NCI-H526 treated with DMSO at 0.1 percent for 48 hours (cell line): ENCODE measurements around the gene DPF3.

ENCODE experiments used
- DNase-seq: peaks from one replicate; lab custom pipeline; 2025; lab: John Stamatoyannopoulos, UW

DPF3 gene

GRCh38 chr14:72839753-72840607 is 53.9 kb downstream of the DPF3 start:
- DNase-seq = no peak

- DNase-seq = no peak
Measured at GRCh38 chr14:72839351-72839750, 54.5 kb downstream of the DPF3 start.

GRCh38 chr14:72836085-72836484 is 57.8 kb downstream of the DPF3 start:
- DNase-seq = no peak

- no peak for DNase-seq
Measured at GRCh38 chr14:72833174-72833573, 60.7 kb downstream of the DPF3 start.

GRCh38 chr14:72830786-72831594 is 62.9 kb downstream of the DPF3 start:
- no peak for DNase-seq

- DNase-seq = no peak
Measured at GRCh38 chr14:72830356-72830755, 63.5 kb downstream of the DPF3 start.

- DNase-seq = no peak
Measured at GRCh38 chr14:72828604-72829003, 65.3 kb downstream of the DPF3 start.

- DNase-seq = no peak
Measured at GRCh38 chr14:72826039-72826438, 67.9 kb downstream of the DPF3 start.

GRCh38 chr14:72825486-72825885 is 68.4 kb downstream of the DPF3 start:
- DNase-seq = no peak

- DNase-seq = no peak
Measured at GRCh38 chr14:72824051-72824450, 69.8 kb downstream of the DPF3 start.

GRCh38 chr14:72822946-72823611 is 70.8 kb downstream of the DPF3 start:
- no peak for DNase-seq

- no peak for DNase-seq
Measured at GRCh38 chr14:72818998-72819397, 74.9 kb downstream of the DPF3 start.

GRCh38 chr14:72816287-72816686 is 77.6 kb downstream of the DPF3 start:
- no peak for DNase-seq

GRCh38 chr14:72815430-72815829 is 78.5 kb downstream of the DPF3 start:
- DNase-seq = no peak

- no peak for DNase-seq
Measured at GRCh38 chr14:72812292-72812851, 81.5 kb downstream of the DPF3 start.

- no peak for DNase-seq
Measured at GRCh38 chr14:72810201-72810600, 83.7 kb downstream of the DPF3 start.

GRCh38 chr14:72809063-72809462 is 84.8 kb downstream of the DPF3 start:
- DNase-seq = no peak

- no peak for DNase-seq
Measured at GRCh38 chr14:72808564-72808963, 85.3 kb downstream of the DPF3 start.

- DNase-seq = no peak
Measured at GRCh38 chr14:72802588-72802946, 91.3 kb downstream of the DPF3 start.

- no peak for DNase-seq
Measured at GRCh38 chr14:72801836-72802587, 91.9 kb downstream of the DPF3 start.

- no peak for DNase-seq
Measured at GRCh38 chr14:72801381-72801812, 92.5 kb downstream of the DPF3 start.
